Measurements from ENCODE around the gene RBFOX2.

GRCh38 chr22:35802885-35803284 lies 225.7 kb downstream of the RBFOX2 start:
- TF ChIP-seq NRF1 (conservative IDR thresholded peaks at IDR 0.05; ENCODE audit: low read depth, low read length) (no peak), HDAC6 (IDR thresholded peaks at IDR 0.05; ENCODE audit: unreplicated experiment) (no peak), HCFC1 (IDR thresholded peaks at IDR 0.05; ENCODE audit: low read length) (no peak), CTCF (IDR thresholded peaks at IDR 0.05 in 2 of 3, conservative IDR thresholded peaks at IDR 0.05 in 1 of 3; ENCODE audit: control insufficient read depth in 2 of 3, extremely low read depth in 1 of 3, insufficient read depth in 1 of 3, low read depth in 3 of 3, low read length in 3 of 3) (no peak), EZH2 (IDR thresholded peaks at IDR 0.05; ENCODE audit: borderline replicate concordance, control insufficient read depth, low read depth, low read length) (no peak), BRCA1 (IDR thresholded peaks at IDR 0.05; ENCODE audit: low read depth, low read length) (no peak), MEF2A (IDR thresholded peaks at IDR 0.05; ENCODE audit: insufficient read depth, low read depth, low read length) (no peak), TAF1 (IDR thresholded peaks at IDR 0.05; ENCODE audit: borderline replicate concordance, low read depth, low read length) (no peak), BHLHE40 (IDR thresholded peaks at IDR 0.05; ENCODE audit: borderline replicate concordance in 1 of 2, low read depth in 2 of 2, low read length in 1 of 2) (no peak)

Measured in GM12878 (cell line).